ENCODE measurements around the gene SLC16A3.

- TF ChIP-seq CTCF (IDR thresholded peaks at IDR 0.05) = no peak
- no peak for TF ChIP-seq POLR2A (IDR thresholded peaks at IDR 0.05)
Measured at GRCh38 chr17:82194765-82195164, 34.1 kb upstream of the SLC16A3 start.

Data from adrenal gland (tissue), 5 donors.